ENCODE results near the gene ITGA11.

- no peak for TF ChIP-seq SMC3 (IDR thresholded peaks at IDR 0.05; ENCODE audit: low read depth, low read length)
- TF ChIP-seq, protein P1, sequence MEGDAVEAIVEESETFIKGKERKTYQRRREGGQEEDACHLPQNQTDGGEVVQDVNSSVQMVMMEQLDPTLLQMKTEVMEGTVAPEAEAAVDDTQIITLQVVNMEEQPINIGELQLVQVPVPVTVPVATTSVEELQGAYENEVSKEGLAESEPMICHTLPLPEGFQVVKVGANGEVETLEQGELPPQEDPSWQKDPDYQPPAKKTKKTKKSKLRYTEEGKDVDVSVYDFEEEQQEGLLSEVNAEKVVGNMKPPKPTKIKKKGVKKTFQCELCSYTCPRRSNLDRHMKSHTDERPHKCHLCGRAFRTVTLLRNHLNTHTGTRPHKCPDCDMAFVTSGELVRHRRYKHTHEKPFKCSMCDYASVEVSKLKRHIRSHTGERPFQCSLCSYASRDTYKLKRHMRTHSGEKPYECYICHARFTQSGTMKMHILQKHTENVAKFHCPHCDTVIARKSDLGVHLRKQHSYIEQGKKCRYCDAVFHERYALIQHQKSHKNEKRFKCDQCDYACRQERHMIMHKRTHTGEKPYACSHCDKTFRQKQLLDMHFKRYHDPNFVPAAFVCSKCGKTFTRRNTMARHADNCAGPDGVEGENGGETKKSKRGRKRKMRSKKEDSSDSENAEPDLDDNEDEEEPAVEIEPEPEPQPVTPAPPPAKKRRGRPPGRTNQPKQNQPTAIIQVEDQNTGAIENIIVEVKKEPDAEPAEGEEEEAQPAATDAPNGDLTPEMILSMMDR (conservative IDR thresholded peaks at IDR 0.05; ENCODE audit: low read depth, low read length) = no peak
- TF ChIP-seq POLR2A (IDR thresholded peaks at IDR 0.05; ENCODE audit: low read depth, low read length) = no peak
- no peak for TF ChIP-seq RCOR1 (IDR thresholded peaks at IDR 0.05; ENCODE audit: insufficient replicate concordance, low read length)
- TF ChIP-seq, protein P2, sequence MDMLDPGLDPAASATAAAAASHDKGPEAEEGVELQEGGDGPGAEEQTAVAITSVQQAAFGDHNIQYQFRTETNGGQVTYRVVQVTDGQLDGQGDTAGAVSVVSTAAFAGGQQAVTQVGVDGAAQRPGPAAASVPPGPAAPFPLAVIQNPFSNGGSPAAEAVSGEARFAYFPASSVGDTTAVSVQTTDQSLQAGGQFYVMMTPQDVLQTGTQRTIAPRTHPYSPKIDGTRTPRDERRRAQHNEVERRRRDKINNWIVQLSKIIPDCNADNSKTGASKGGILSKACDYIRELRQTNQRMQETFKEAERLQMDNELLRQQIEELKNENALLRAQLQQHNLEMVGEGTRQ (IDR thresholded peaks at IDR 0.05; ENCODE audit: low read depth, low read length) = no peak
- TF ChIP-seq CEBPB (IDR thresholded peaks at IDR 0.05; ENCODE audit: low read depth, low read length) = no peak
- no peak for TF ChIP-seq RFX5 (IDR thresholded peaks at IDR 0.05; ENCODE audit: low read depth, low read length)
- no peak for TF ChIP-seq BHLHE40 (IDR thresholded peaks at IDR 0.05; ENCODE audit: low read depth, low read length)
- no peak for TF ChIP-seq ELK1 (IDR thresholded peaks at IDR 0.05; ENCODE audit: borderline replicate concordance, low read depth, low read length)
- TF ChIP-seq MXI1 (IDR thresholded peaks at IDR 0.05; ENCODE audit: borderline replicate concordance, low read depth, low read length) = no peak
- TF ChIP-seq MAFK (IDR thresholded peaks at IDR 0.05; ENCODE audit: low read depth, low read length) = no peak
- TF ChIP-seq MAZ (IDR thresholded peaks at IDR 0.05; ENCODE audit: borderline replicate concordance, low read depth, low read length) = no peak
- no peak for TF ChIP-seq RAD21 (IDR thresholded peaks at IDR 0.05; ENCODE audit: low read length)
Measured at GRCh38 chr15:68386587-68387288, 45.2 kb downstream of the ITGA11 start.

Data from IMR-90 (cell line).